Stimulated activated CD8-positive, alpha-beta memory T cell treated with anti-CD3 and anti-CD28 coated beads, Interleukin-15, amount 100 ng/mL, for 4 hours (primary cell): ENCODE measurements around the gene GALNT9.
"Not testable (repeated sequence)": the region's sequence is repeated elsewhere in the genome, so short reads cannot be mapped to it uniquely, and the experiment has no call there.

ENCODE experiments used
- DNase-seq, 2 donors: peaks; one replicate each; pipeline ENCODE4 v3.0.0-alpha.2; 2020; ENCODE audit warnings: low read depth in 2 of 2

Gene GALNT9

GRCh38 chr12:132235116-132235820 is 94.1 kb downstream of the GALNT9 start:
- no peak for DNase-seq

GRCh38 chr12:132230381-132230780 is 99.0 kb downstream of the GALNT9 start:
- no peak for DNase-seq

GRCh38 chr12:132229926-132230325 is 99.5 kb downstream of the GALNT9 start:
- DNase-seq: no peak

GRCh38 chr12:132229193-132229760 is 100.1 kb downstream of the GALNT9 start:
- no peak for DNase-seq

- no peak for DNase-seq
These were observed 100.8 kb downstream of the GALNT9 start for GRCh38 chr12:132228476-132229192.

- DNase-seq: no peak
These were observed 101.5 kb downstream of the GALNT9 start for GRCh38 chr12:132227782-132228475.

- no peak for DNase-seq
These were observed 102.3 kb downstream of the GALNT9 start for GRCh38 chr12:132227118-132227517.

- no peak for DNase-seq
These were observed 102.8 kb downstream of the GALNT9 start for GRCh38 chr12:132226604-132227003.

- DNase-seq: no peak
These were observed 104.2 kb downstream of the GALNT9 start for GRCh38 chr12:132225214-132225613.

- DNase-seq: no peak
These were observed 104.9 kb downstream of the GALNT9 start for GRCh38 chr12:132224484-132224883.

GRCh38 chr12:132222808-132223173 is 106.6 kb downstream of the GALNT9 start:
- no peak for DNase-seq

GRCh38 chr12:132222096-132222807 is 107.1 kb downstream of the GALNT9 start:
- no peak for DNase-seq

GRCh38 chr12:132219761-132220160 is 109.6 kb downstream of the GALNT9 start:
- not testable (repeated sequence) for DNase-seq

- no peak for DNase-seq
These were observed 110.1 kb downstream of the GALNT9 start for GRCh38 chr12:132219323-132219722.

GRCh38 chr12:132218915-132219314 is 110.5 kb downstream of the GALNT9 start:
- no peak for DNase-seq

- no peak for DNase-seq
These were observed 110.9 kb downstream of the GALNT9 start for GRCh38 chr12:132218527-132218875.

GRCh38 chr12:132217800-132218526 is 111.4 kb downstream of the GALNT9 start:
- no peak for DNase-seq

GRCh38 chr12:132217371-132217770 is 112.0 kb downstream of the GALNT9 start:
- no peak for DNase-seq

GRCh38 chr12:132216354-132216987 is 112.9 kb downstream of the GALNT9 start:
- no peak for DNase-seq

GRCh38 chr12:132215299-132215989 is 113.9 kb downstream of the GALNT9 start:
- no peak for DNase-seq
